Vagina (tissue), 2 donors: ENCODE data around the gene TOLLIP. TPM values are rescaled to one million over a fixed set of nuclear protein-coding genes. Genes with fewer than 3 reads are reported as not detected.

Experiments used
- DNase-seq, 2 donors: peaks; one replicate each; pipeline ENCODE4 v3.0.0-alpha.2; 2017; ENCODE audit errors: extremely low spot score in 2 of 2
- H3K27ac ChIP-seq: fragments of 200-600 bp; sonication (generic); one replicate; pipeline ENCODE4 v1.5.1; 2019
- H3K27me3 ChIP-seq: fragments of 200-600 bp; sonication (generic); one replicate; pipeline ENCODE4 v1.5.1; 2019
- H3K36me3 ChIP-seq, 2 donors: fragments of 200-600 bp; sonication (generic); one replicate each; pipeline ENCODE4 v1.5.1; 2017 to 2019
- H3K4me1 ChIP-seq: fragments of 200-600 bp; sonication (generic); one replicate; pipeline ENCODE4 v1.5.1; 2019
- H3K4me3 ChIP-seq, 2 donors: fragments of 200-600 bp; sonication (generic); 1 replicate in 1 of 2; 2 replicates in 1 of 2; pipeline ENCODE4 v1.5.1; 2016 to 2019
- H3K9me3 ChIP-seq: fragments of 200-600 bp; sonication (generic); one replicate; pipeline ENCODE4 v1.5.1; 2019
- CTCF ChIP-seq, 3 experiments: fragments of 450-650 bp in 2 of 3; fragments of 200-600 bp in 1 of 3; sonication (generic) in 1 of 3; IDR thresholded peaks; one replicate each; pipeline ENCODE4 v1.5.1; 2017 to 2019; ENCODE audit warnings: antibody characterized with exemption in 3 of 3, mild to moderate bottlenecking in 2 of 3, moderate library complexity in 2 of 3
- POLR2A ChIP-seq, 2 donors: fragments of 450-650 bp; IDR thresholded peaks; one replicate each; pipeline ENCODE4 v1.6.1; 2017; ENCODE audit warnings: antibody characterized with exemption in 2 of 2, mild to moderate bottlenecking in 2 of 2, moderate library complexity in 2 of 2
- POLR2AphosphoS5 ChIP-seq, 2 donors: sonication (generic); formaldehyde crosslinking; IDR thresholded peaks; one replicate each; pipeline ENCODE4 v1.9.0; 2017; ENCODE audit warnings: antibody characterized with exemption in 2 of 2, mild to moderate bottlenecking in 2 of 2, low read depth in 1 of 2; ENCODE audit not compliant: insufficient read depth in 1 of 2
- intact Hi-C: fragments of 100-400 bp; cut with DNase I; formaldehyde crosslinking; loops from one replicate; pipeline ENCODE4 v1.15.1; 2023
- total RNA-seq: library from RNA; depleted of rRNA; stranded (reverse); fragments of >200 nt; gene quantifications from one replicate; pipeline ENCODE4 v1.2.3, GENCODE V29; 2016

The TOLLIP gene
- total RNA-seq, 1 donor from 2014 or later, result 52.5 TPM

- TF ChIP-seq CTCF (IDR thresholded peaks at IDR 0.05) (no peak), POLR2A (IDR thresholded peaks at IDR 0.05) (no peak), POLR2AphosphoS5 (IDR thresholded peaks at IDR 0.05; ENCODE audit: insufficient read depth in 1 of 2, low read depth in 1 of 2) (no peak)
- Histone ChIP-seq H3K4me1 (peaks cover 22% of the 10 kb centered on the region), H3K4me3 (no peak overlapping the region), H3K9me3 (no peaks in the 10 kb centered on the region), H3K27me3 (no peaks in the 10 kb centered on the region), H3K27ac (no peak overlapping the region), H3K36me3 (peaks cover 7 to 55% of the 10 kb centered on the region in 2 donors)
- intact Hi-C loops, result no loop called here
- DNase-seq, result no peak
Measured at GRCh38 chr11:1292644-1293618, 16.5 kb downstream of the TOLLIP start.

GRCh38 chr11:1292018-1292643, 17.3 kb downstream of the TOLLIP start:
- H3K4me1 ChIP-seq, result peaks cover 18% of the 10 kb centered on the region
- peaks cover 7 to 56% of the 10 kb centered on the region in 2 donors for H3K36me3 ChIP-seq
- TF ChIP-seq CTCF (IDR thresholded peaks at IDR 0.05), result no peak
- TF ChIP-seq POLR2AphosphoS5 (IDR thresholded peaks at IDR 0.05; ENCODE audit: insufficient read depth in 1 of 2, low read depth in 1 of 2), result no peak
- no peak for TF ChIP-seq POLR2A (IDR thresholded peaks at IDR 0.05)
- no peak for DNase-seq
- H3K9me3 ChIP-seq, result no peaks in the 10 kb centered on the region
- no peak overlapping the region for H3K27ac ChIP-seq
- H3K4me3 ChIP-seq, result no peak overlapping the region
- H3K27me3 ChIP-seq, result no peaks in the 10 kb centered on the region
- intact Hi-C loops, result no loop called here

GRCh38 chr11:1291295-1292017, 18.0 kb downstream of the TOLLIP start:
- peaks cover 18% of the 10 kb centered on the region for H3K4me1 ChIP-seq
- no peaks in the 10 kb centered on the region for H3K9me3 ChIP-seq
- no peak overlapping the region for H3K4me3 ChIP-seq
- DNase-seq, result no peak
- intact Hi-C loops, result no loop called here
- peaks cover 7 to 61% of the 10 kb centered on the region in 2 donors for H3K36me3 ChIP-seq
- no peak overlapping the region for H3K27ac ChIP-seq
- TF ChIP-seq POLR2A (IDR thresholded peaks at IDR 0.05), result no peak
- TF ChIP-seq CTCF (IDR thresholded peaks at IDR 0.05), result no peak
- no peak for TF ChIP-seq POLR2AphosphoS5 (IDR thresholded peaks at IDR 0.05; ENCODE audit: insufficient read depth in 1 of 2, low read depth in 1 of 2)
- H3K27me3 ChIP-seq, result no peaks in the 10 kb centered on the region

- TF ChIP-seq POLR2A (IDR thresholded peaks at IDR 0.05), result no peak
- no peak for TF ChIP-seq CTCF (IDR thresholded peaks at IDR 0.05)
- no peak for TF ChIP-seq POLR2AphosphoS5 (IDR thresholded peaks at IDR 0.05; ENCODE audit: insufficient read depth in 1 of 2, low read depth in 1 of 2)
- no peaks in the 10 kb centered on the region for H3K9me3 ChIP-seq
- peaks cover 18% of the 10 kb centered on the region for H3K4me1 ChIP-seq
- peaks cover 7 to 65% of the 10 kb centered on the region in 2 donors for H3K36me3 ChIP-seq
- intact Hi-C loops, result no loop called here
- H3K27me3 ChIP-seq, result no peaks in the 10 kb centered on the region
- no peak overlapping the region for H3K27ac ChIP-seq
- no peak overlapping the region for H3K4me3 ChIP-seq
- DNase-seq, result no peak
Measured at GRCh38 chr11:1290052-1291040, 19.1 kb downstream of the TOLLIP start.
